ENCODE results near the gene C1QL2. TPM values are rescaled to one million over a fixed set of nuclear protein-coding genes. Genes with fewer than 3 reads are reported as not detected.

The C1QL2 gene
- total RNA-seq, 1 experiment from 2014 or later, result 0.81 TPM

DNA sequence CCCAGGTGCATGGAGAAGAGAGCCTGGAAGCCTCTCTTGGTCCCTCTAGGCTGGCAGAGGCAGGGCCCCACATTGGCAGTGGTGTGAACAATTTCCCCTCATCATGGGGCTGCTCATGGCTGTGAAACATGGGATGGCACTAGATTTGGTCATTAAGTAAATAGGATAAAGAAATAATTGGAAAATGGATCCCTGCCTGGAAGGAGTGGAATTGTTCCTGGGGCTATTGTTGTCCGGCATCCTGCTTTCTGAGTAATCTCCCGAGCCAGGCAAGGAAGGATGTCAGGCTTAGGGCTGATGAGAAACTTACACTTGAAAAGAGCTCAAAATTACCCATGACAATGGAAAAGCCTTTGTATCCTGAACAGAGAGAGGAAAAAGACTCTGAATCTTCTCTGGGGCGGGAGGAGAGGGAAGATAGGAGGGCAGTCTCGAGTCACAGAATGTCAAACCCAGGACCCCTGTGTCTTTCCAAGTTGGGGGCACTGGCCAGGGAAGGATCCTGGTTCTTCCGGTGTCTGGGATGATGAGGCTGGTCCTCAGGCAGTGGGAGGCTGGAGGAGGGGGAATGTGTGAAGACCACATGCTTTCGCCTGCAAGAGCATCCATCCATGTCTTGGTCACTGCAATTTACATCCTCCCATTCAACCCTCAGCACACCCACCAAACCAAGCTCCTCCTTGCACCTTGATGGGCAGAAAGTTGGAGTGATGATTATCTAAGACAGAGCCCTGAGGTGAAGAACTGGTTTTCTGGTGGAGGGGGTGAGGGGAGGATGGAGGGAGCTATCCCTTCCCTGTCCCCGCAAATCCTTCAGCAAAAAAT, 38.0 kb upstream of the C1QL2 start:
- H3K4me1 ChIP-seq (ENCODE audit: insufficient read depth, low read length), result peaks cover 6% of the 10 kb centered on the region; the same call in 1 of the 2 replicates
- H3K27ac Mint-ChIP-seq, result peak overlapping the region; percentile 68 to 97 (median 69); a peak in 5 of 7 replicates
- H3K9me3 Mint-ChIP-seq, result peaks cover 2 to 3% of the 10 kb centered on the region in 2 experiments; a peak in 2 of 5 replicates
- peaks cover 26% of the 10 kb centered on the region for H3K27me3 Mint-ChIP-seq (ENCODE audit: low read depth)
- no peak overlapping the region for H4K5ac ChIP-seq (ENCODE audit: insufficient read length, low read depth, low read length)
- no peaks in the 10 kb centered on the region; a peak in 1 of 7 replicates for H3K36me3 Mint-ChIP-seq (ENCODE audit: insufficient read depth in 1 of 3, low read depth in 3 of 3)
- peaks cover 3% of the 10 kb centered on the region for H3K23me2 ChIP-seq (ENCODE audit: insufficient read length, low read depth, low read length, poor library complexity, severe bottlenecking)
- H2BK12ac ChIP-seq (ENCODE audit: insufficient read length, low read depth, low read length), result no peak overlapping the region
- no peak overlapping the region for H2BK5ac ChIP-seq (ENCODE audit: insufficient read length, low read length)
- no peak overlapping the region for H2AFZ ChIP-seq (ENCODE audit: low read length)
- H2AK5ac ChIP-seq (ENCODE audit: insufficient read length, low read length), result no peak overlapping the region
- H4K8ac ChIP-seq (replicated peaks; ENCODE audit: insufficient read length, low read depth, low read length), result no peak overlapping the region
- no peaks in the 10 kb centered on the region for H3K79me2 ChIP-seq (ENCODE audit: insufficient read depth, low read length)
- H3K4me2 ChIP-seq (ENCODE audit: insufficient read depth, insufficient read length, low read length), result peak overlapping the region; percentile 49
- no peaks in the 10 kb centered on the region for H3K27me3 ChIP-seq (ENCODE audit: insufficient read depth, low read length)
- H3K14ac ChIP-seq (ENCODE audit: insufficient read depth, low read length), result no peak overlapping the region
- DNase-seq, result peak; percentile 53
- H3K9me3 ChIP-seq (ENCODE audit: control insufficient read depth, low read depth, low read length), result no peaks in the 10 kb centered on the region
- TF ChIP-seq, protein P1, sequence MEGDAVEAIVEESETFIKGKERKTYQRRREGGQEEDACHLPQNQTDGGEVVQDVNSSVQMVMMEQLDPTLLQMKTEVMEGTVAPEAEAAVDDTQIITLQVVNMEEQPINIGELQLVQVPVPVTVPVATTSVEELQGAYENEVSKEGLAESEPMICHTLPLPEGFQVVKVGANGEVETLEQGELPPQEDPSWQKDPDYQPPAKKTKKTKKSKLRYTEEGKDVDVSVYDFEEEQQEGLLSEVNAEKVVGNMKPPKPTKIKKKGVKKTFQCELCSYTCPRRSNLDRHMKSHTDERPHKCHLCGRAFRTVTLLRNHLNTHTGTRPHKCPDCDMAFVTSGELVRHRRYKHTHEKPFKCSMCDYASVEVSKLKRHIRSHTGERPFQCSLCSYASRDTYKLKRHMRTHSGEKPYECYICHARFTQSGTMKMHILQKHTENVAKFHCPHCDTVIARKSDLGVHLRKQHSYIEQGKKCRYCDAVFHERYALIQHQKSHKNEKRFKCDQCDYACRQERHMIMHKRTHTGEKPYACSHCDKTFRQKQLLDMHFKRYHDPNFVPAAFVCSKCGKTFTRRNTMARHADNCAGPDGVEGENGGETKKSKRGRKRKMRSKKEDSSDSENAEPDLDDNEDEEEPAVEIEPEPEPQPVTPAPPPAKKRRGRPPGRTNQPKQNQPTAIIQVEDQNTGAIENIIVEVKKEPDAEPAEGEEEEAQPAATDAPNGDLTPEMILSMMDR (conservative IDR thresholded peaks at IDR 0.05), result no peak
- WGBS (ENCODE audit: extremely low coverage, insufficient read length, low lambda C conversion rate), result no CpG with 5 or more reads among the region's 7 CpGs
- H3T11ph ChIP-seq (ENCODE audit: low read length), result no peak overlapping the region
- H3K56ac ChIP-seq (ENCODE audit: insufficient read length, low read depth, low read length), result no peak overlapping the region
- H2BK20ac ChIP-seq (ENCODE audit: low read depth, low read length, poor library complexity, severe bottlenecking), result no peak overlapping the region
- no peak overlapping the region for H3K27ac ChIP-seq (ENCODE audit: insufficient read length, low read depth, low read length)
- H3K9ac ChIP-seq (ENCODE audit: extremely low read depth, insufficient read length, low read length), result no peak overlapping the region
- H2BK120ac ChIP-seq (ENCODE audit: low read depth, low read length, poor library complexity, severe bottlenecking), result no peak overlapping the region
- no peak overlapping the region for H3K4ac ChIP-seq (ENCODE audit: low read depth, low read length)
- no peak overlapping the region for H4K91ac ChIP-seq (ENCODE audit: insufficient read length, low read depth, low read length)
- no peak overlapping the region for H2BK15ac ChIP-seq (ENCODE audit: low read depth, low read length)
- H3K79me1 ChIP-seq (ENCODE audit: insufficient read depth, low read depth, low read length, poor library complexity, severe bottlenecking), result no peaks in the 10 kb centered on the region
- no peaks in the 10 kb centered on the region for H4K20me1 ChIP-seq (ENCODE audit: control insufficient read depth, insufficient read depth, insufficient read length)
- no peak overlapping the region for H3K23ac ChIP-seq (ENCODE audit: insufficient read length, low read depth, low read length)
- H3K4me1 Mint-ChIP-seq, result peaks cover 43 to 46% of the 10 kb centered on the region in 2 experiments
- H3K18ac ChIP-seq (ENCODE audit: insufficient read length, low read depth, low read length), result no peak overlapping the region
- peak overlapping the region; percentile 10 to 67; a peak in 4 of 5 replicates for H3K4me3 Mint-ChIP-seq
